HepG2 (cell line): ENCODE data around the gene ZNF23. TPM values are rescaled to one million over a fixed set of nuclear protein-coding genes. Genes with fewer than 3 reads are reported as not detected.

Experiments
- CAMTA2 ChIP-seq: sonication (generic); formaldehyde crosslinking; IDR thresholded peaks from 2 replicates; pipeline ENCODE4 v1.4.0; 2020; ENCODE audit warnings: mild to moderate bottlenecking, missing genetic modification reagents, borderline replicate concordance
- CHCHD3 ChIP-seq: sonication (generic); formaldehyde crosslinking; IDR thresholded peaks from 2 replicates; pipeline ENCODE4 v1.8.0; 2022; ENCODE audit warnings: mild to moderate bottlenecking, missing genetic modification reagents, moderate library complexity
- HOXA7 ChIP-seq: sonication (generic); formaldehyde crosslinking; IDR thresholded peaks from 2 replicates; pipeline ENCODE4 v1.8.1; 2022; ENCODE audit warnings: mild to moderate bottlenecking, missing genetic modification reagents, moderate library complexity
- MAZ ChIP-seq, 2 experiments: sonication (generic) in 1 of 2; formaldehyde crosslinking in 1 of 2; IDR thresholded peaks; 2 replicates each; pipeline versions ENCODE4 v1.5.0 to v1.6.1; 2012 to 2020; ENCODE audit warnings: low read depth in 2 of 2, mild to moderate bottlenecking in 2 of 2, borderline replicate concordance in 1 of 2, improper control_type of control experiment in 1 of 2, low read length in 1 of 2, missing genetic modification reagents in 1 of 2, moderate library complexity in 1 of 2
- NR1H2 ChIP-seq: sonication (generic); formaldehyde crosslinking; IDR thresholded peaks from 2 replicates; pipeline ENCODE4 v1.8.1; 2022; ENCODE audit warnings: low read depth, missing genetic modification reagents, borderline replicate concordance
- RBM22 ChIP-seq: fragments of 200-400 bp; formaldehyde crosslinking; optimal IDR thresholded peaks from 2 replicates; pipeline ENCODE3; 2017; ENCODE audit warnings: mild to moderate bottlenecking, low read length, moderate library complexity
- YEATS4 ChIP-seq: sonication (generic); formaldehyde crosslinking; IDR thresholded peaks from 2 replicates; pipeline ENCODE4 v1.4.0; 2020; ENCODE audit warnings: missing genetic modification reagents, borderline replicate concordance
- ZFAT ChIP-seq: sonication (generic); formaldehyde crosslinking; conservative IDR thresholded peaks from 2 replicates; pipeline ENCODE4 v1.8.1; 2023; ENCODE audit warnings: missing genetic modification reagents, inconsistent platforms
- ZMYM3 ChIP-seq: sonication (generic); formaldehyde crosslinking; IDR thresholded peaks from 2 replicates; pipeline ENCODE4 v1.5.1; 2020; ENCODE audit warnings: mild to moderate bottlenecking, missing genetic modification reagents
- ZNF225 ChIP-seq: sonication (generic); formaldehyde crosslinking; IDR thresholded peaks from 2 replicates; pipeline ENCODE4 v1.4.0; 2020; ENCODE audit warnings: mild to moderate bottlenecking, missing genetic modification reagents
- ZNF318 ChIP-seq: sonication (generic); formaldehyde crosslinking; IDR thresholded peaks from 2 replicates; pipeline ENCODE4 v1.4.0; 2020; ENCODE audit warnings: mild to moderate bottlenecking, missing genetic modification reagents
- ZNF543 ChIP-seq: sonication (generic); formaldehyde crosslinking; IDR thresholded peaks from 2 replicates; pipeline ENCODE4 v1.4.0; 2020; ENCODE audit warnings: mild to moderate bottlenecking, missing genetic modification reagents
- ZNF766 ChIP-seq: sonication (generic); formaldehyde crosslinking; IDR thresholded peaks from 2 replicates; pipeline ENCODE4 v1.5.0; 2020; ENCODE audit warnings: missing genetic modification reagents, borderline replicate concordance
- ZNF780A ChIP-seq: sonication (generic); formaldehyde crosslinking; IDR thresholded peaks from 2 replicates; pipeline ENCODE4 v1.8.0; 2022; ENCODE audit warnings: mild to moderate bottlenecking, missing genetic modification reagents, moderate library complexity
- ZNF883 ChIP-seq: sonication (generic); formaldehyde crosslinking; IDR thresholded peaks from 2 replicates; pipeline ENCODE4 v1.5.1; 2020; ENCODE audit warnings: mild to moderate bottlenecking, missing genetic modification reagents; ENCODE audit errors: not compliant biosample characterization
- polyA plus RNA-seq, 8 experiments: library from polyadenylated mRNA; depleted of rRNA in 3 of 8; stranded (reverse) in 7 of 8; unstranded in 1 of 8; fragments of >200 nt; fragmentation: Illumina TruSeq in 4 of 8; extraction: Trizol in 4 of 8; gene quantifications; 2 replicates each; pipeline versions ENCODE4 v1.2.1 to v1.2.3, GENCODE V29; 2011 to 2016; ENCODE audit warnings: low read depth in 4 of 8, missing spikeins in 1 of 8, mixed read lengths in 1 of 8; ENCODE audit not compliant: insufficient read depth in 1 of 8
- total RNA-seq, 5 experiments: library from RNA; depleted of rRNA; stranded (reverse); fragments of >200 nt; fragmentation: Illumina TruSeq; extraction: Trizol; gene quantifications; 2 replicates each; pipeline ENCODE4 v1.2.3, GENCODE V29; 2016; ENCODE audit warnings: low read depth in 1 of 5
- TF ChIP-seq, protein P1 (sequence below): sonication (generic); formaldehyde crosslinking; IDR thresholded peaks from 2 replicates; pipeline ENCODE4 v1.9.0; 2021; ENCODE audit warnings: missing genetic modification reagents, borderline replicate concordance

Gene ZNF23
- total and polyA plus RNA-seq, 2 of the 13 experiments (the other 11 are each of a cell fraction or from before 2014, with no cell fraction given) = 8.6 to 12.2 TPM

DNA sequence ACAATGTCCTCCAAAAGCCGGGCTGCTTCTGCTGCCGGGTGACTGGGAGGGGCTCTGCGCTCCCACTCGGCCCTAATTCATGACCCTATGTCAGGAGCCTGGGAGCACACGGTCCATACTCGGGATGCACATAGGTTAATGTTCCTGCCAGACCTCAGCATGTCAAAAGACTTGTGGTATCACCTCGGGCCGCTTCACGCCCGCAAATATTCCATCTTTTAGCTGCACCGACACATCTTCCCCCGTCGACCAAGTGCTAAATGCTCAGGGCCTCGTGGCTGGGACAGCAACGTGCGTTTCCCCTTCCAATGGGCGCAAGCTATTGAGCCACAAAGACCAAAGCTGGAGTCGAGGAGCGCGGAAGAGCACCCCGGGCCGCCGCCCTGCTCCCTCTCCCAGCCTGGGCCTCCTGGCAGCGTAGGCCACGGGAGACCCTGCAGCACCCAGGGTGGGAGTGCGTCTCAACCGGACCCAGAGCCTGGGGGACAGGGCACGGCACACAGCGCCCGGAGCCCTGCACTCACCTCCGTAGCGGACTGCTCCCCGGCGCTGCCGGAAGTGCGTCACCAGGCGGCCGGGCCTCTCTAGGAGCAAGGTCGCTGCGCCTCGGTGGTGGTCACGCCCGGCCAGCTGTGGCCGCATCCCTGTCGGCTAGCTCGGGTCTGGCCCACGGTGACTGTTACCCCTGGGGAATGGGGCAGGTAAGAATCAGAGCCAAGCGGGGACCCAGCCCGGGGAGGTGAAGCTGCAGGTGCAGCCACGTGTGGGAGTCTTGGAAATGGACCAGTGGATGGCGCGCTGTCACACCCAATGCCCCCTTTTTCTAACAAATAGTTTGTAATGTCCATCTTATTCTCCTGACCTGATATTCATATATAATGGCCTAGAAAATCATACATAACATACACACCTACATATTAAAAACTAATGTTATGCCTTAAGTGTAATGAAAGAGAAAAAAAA is at the start of gene ZNF23 (continued):
- TF ChIP-seq ZNF318 (CRISPR knock-in tag) = peak; percentile 67; the same call in 1 of the 2 replicates
- no peak for TF ChIP-seq RBM22
- TF ChIP-seq ZNF780A (CRISPR knock-in tag) = peak; percentile 41; the same call in 1 of the 2 replicates
- TF ChIP-seq HOXA7 (CRISPR knock-in tag) = no peak
- TF ChIP-seq ZFAT (CRISPR knock-in tag) = no peak
- TF ChIP-seq CAMTA2 (CRISPR knock-in tag) = peak; percentile 94; the same call in 1 of the 2 replicates
- peak; percentile 83; the same call in 1 of the 2 replicates for TF ChIP-seq NR1H2
- TF ChIP-seq, protein P1, sequence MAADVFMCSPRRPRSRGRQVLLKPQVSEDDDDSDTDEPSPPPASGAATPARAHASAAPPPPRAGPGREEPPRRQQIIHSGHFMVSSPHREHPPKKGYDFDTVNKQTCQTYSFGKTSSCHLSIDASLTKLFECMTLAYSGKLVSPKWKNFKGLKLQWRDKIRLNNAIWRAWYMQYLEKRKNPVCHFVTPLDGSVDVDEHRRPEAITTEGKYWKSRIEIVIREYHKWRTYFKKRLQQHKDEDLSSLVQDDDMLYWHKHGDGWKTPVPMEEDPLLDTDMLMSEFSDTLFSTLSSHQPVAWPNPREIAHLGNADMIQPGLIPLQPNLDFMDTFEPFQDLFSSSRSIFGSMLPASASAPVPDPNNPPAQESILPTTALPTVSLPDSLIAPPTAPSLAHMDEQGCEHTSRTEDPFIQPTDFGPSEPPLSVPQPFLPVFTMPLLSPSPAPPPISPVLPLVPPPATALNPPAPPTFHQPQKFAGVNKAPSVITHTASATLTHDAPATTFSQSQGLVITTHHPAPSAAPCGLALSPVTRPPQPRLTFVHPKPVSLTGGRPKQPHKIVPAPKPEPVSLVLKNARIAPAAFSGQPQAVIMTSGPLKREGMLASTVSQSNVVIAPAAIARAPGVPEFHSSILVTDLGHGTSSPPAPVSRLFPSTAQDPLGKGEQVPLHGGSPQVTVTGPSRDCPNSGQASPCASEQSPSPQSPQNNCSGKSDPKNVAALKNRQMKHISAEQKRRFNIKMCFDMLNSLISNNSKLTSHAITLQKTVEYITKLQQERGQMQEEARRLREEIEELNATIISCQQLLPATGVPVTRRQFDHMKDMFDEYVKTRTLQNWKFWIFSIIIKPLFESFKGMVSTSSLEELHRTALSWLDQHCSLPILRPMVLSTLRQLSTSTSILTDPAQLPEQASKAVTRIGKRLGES (CRISPR knock-in tag) = no peak
- peak; percentile 98 for TF ChIP-seq ZNF883 (CRISPR knock-in tag)
- peak; percentile 61 for TF ChIP-seq ZNF225 (CRISPR knock-in tag)
- TF ChIP-seq ZNF766 = peak; percentile 94
- peak; percentile 88; the same call in 1 of the 2 replicates for TF ChIP-seq CHCHD3 (CRISPR knock-in tag)
- TF ChIP-seq ZNF543 = peak; percentile 94; the same call in 1 of the 2 replicates
- TF ChIP-seq MAZ (IDR thresholded peaks at IDR 0.05; ENCODE audit: borderline replicate concordance, low read depth, low read length) = peak; percentile 71; the same call in 1 of the 2 replicates
- peak; percentile 85 for TF ChIP-seq MAZ (CRISPR knock-in tag; IDR thresholded peaks at IDR 0.05; ENCODE audit: low read depth)
- 0 out of 2 replicates have a peak, but pooled peaks have one; percentile 30 for TF ChIP-seq ZMYM3 (CRISPR knock-in tag)
- peak; percentile 99 for TF ChIP-seq YEATS4 (CRISPR knock-in tag)
